ENCODE results near the gene CDK11A. TPM values are rescaled to one million over a fixed set of nuclear protein-coding genes. Genes with fewer than 3 reads are reported as not detected.
"Not testable (repeated sequence)": the region's sequence is repeated elsewhere in the genome, so short reads cannot be mapped to it uniquely, and the experiment has no call there.

Gene CDK11A
- polyA plus RNA-seq (2013), result 32.6 and 35.0 TPM in 2 replicates

DNA sequence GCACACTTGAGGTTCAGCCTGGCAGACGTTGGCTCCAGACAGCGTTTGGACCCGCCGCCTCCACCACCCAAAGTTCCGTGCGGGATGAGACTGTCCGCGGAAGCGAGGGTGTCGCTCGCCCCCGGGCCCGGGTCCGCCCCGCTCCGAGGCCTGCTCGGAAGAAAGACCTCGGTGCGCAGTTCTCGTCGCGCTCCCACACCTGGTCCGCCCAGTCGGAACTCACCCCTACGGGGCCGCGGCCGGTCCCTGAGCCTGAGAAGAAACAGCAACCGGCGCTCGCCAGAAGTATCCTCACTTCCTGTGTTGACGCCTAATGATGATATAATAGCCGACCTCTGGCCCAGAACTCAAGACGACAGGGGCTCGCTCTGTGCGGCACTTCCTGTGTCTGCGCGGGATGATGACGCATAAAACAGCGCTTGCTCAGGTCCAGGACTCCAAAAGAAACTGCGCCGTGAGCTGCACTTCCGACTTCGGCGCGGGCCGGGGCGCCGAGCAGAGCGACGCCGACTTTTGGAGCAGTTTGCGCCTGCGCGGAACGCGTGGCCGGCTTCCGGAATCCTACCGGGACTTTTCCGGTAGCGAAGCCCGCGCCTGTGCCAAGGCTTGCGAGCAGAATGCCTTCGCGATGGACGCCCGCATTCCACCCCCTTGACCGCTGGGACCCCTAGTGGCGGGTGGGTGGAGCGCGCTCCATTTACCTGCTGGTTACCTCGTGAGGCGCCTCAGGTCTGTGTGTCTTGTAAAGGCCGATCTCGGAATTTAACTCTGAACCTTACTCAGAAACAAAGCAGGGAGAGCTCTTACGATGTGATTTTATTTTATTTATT is at the start of gene CDK11A:
CDK11A (minus strand) TSS at position 323 of the 830 bp plus-strand sequence. CDS start 1,539 bp downstream, outside the sequence.
- Histone ChIP-seq H3K4ac (ENCODE audit: low read depth, low read length) (peak within 1 kb of the TSS; percentile 52), H3K9ac (ENCODE audit: low read length) (peak within 1 kb of the TSS; percentile 38), H4K8ac (ENCODE audit: low read depth, low read length) (peak within 1 kb of the TSS; percentile 86), H3K14ac (ENCODE audit: low read length) (peak within 1 kb of the TSS; percentile 53), H4K91ac (ENCODE audit: low read depth, low read length) (peak within 1 kb of the TSS; percentile 39), H3K18ac (ENCODE audit: low read length) (peak within 1 kb of the TSS; percentile 46), H3K27ac (ENCODE audit: low read depth, low read length) (peak within 1 kb of the TSS; percentile 78), H3K4me3 (ENCODE audit: low read depth, low read length) (peak within 1 kb of the TSS; percentile 77), H2BK120ac (ENCODE audit: insufficient read depth, low read length, poor library complexity) (peak within 1 kb of the TSS; percentile 66), H3K4me2 (ENCODE audit: low read length) (peak within 1 kb of the TSS; percentile 65), H2BK5ac (ENCODE audit: low read depth, low read length, poor library complexity) (peak within 1 kb of the TSS; percentile 68), H4K12ac (ENCODE audit: low read depth, low read length) (peak within 1 kb of the TSS; percentile 69), H3K36me3 (ENCODE audit: control insufficient read depth in 1 of 2, insufficient read depth in 2 of 2, low read length in 2 of 2) (peaks cover 18 to 24% of the 10 kb centered on the region in 2 experiments), H2AFZ (ENCODE audit: insufficient read depth, low read length, poor library complexity) (peak within 1 kb of the TSS; percentile 50)
- not testable (repeated sequence) for H3K27me3 ChIP-seq (ENCODE audit: insufficient read depth, low read length); H3K79me1 ChIP-seq (ENCODE audit: low read length); H3K23ac ChIP-seq (ENCODE audit: low read length); H3K79me2 ChIP-seq (ENCODE audit: control insufficient read depth, insufficient read depth, low read length, poor library complexity); H2BK12ac ChIP-seq (ENCODE audit: low read length); H3K9me3 ChIP-seq (ENCODE audit: insufficient read depth, low read depth, low read length); H2AK5ac ChIP-seq (ENCODE audit: low read length); H3K4me1 ChIP-seq (ENCODE audit: control insufficient read depth in 1 of 2, insufficient read depth in 2 of 2, low read length in 2 of 2)
- WGBS (ENCODE audit: extremely low coverage, insufficient coverage, insufficient read length), result no CpG with 5 or more reads among the region's 78 CpGs
- DNase-seq, result peak; percentile 100

DNA sequence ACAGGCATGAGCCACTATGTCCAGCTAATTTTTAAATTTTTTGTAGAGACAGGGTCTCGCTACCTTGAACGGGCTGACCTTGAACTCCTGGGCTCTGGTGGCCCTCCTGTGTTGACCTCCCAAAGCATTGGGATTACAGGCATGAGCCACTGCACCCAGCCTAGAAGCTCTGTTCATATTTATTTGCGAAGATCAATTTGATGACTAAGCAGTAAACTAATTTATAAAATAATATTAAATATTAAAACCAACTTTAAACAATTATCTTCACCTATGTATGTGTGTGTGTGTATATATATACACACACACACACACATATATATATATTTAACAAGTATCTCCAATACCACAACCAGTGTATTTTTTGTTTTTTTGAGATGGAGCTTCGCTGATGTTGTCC is 49.7 kb upstream of the CDK11A start:
- peaks cover 11 to 13% of the 10 kb centered on the region in 2 experiments for H3K36me3 ChIP-seq (ENCODE audit: control insufficient read depth in 1 of 2, insufficient read depth in 2 of 2, low read length in 2 of 2)
- H2AK5ac ChIP-seq (ENCODE audit: low read length), result no peak overlapping the region
- H3K79me2 ChIP-seq (ENCODE audit: control insufficient read depth, insufficient read depth, low read length, poor library complexity), result peaks cover 20% of the 10 kb centered on the region
- peaks cover 2% of the 10 kb centered on the region for H3K9me3 ChIP-seq (ENCODE audit: insufficient read depth, low read depth, low read length)
- H3K9ac ChIP-seq (ENCODE audit: low read length), result no peak overlapping the region
- no peak overlapping the region for H4K8ac ChIP-seq (ENCODE audit: low read depth, low read length)
- H2BK120ac ChIP-seq (ENCODE audit: insufficient read depth, low read length, poor library complexity), result no peak overlapping the region
- no peaks in the 10 kb centered on the region for H3K27me3 ChIP-seq (ENCODE audit: insufficient read depth, low read length)
- peak overlapping the region; percentile 80 for H3K4ac ChIP-seq (ENCODE audit: low read depth, low read length)
- no peak overlapping the region for H4K12ac ChIP-seq (ENCODE audit: low read depth, low read length)
- H3K4me3 ChIP-seq (ENCODE audit: low read depth, low read length), result no peak overlapping the region
- H3K14ac ChIP-seq (ENCODE audit: low read length), result no peak overlapping the region
- no peak overlapping the region for H3K23ac ChIP-seq (ENCODE audit: low read length)
- H2BK5ac ChIP-seq (ENCODE audit: low read depth, low read length, poor library complexity), result no peak overlapping the region
- WGBS (ENCODE audit: extremely low coverage, insufficient coverage, insufficient read length), result no CpG with 5 or more reads among the region's 4 CpGs
- no peak overlapping the region for H3K4me2 ChIP-seq (ENCODE audit: low read length)
- H3K79me1 ChIP-seq (ENCODE audit: low read length), result peaks cover 9% of the 10 kb centered on the region
- no peak overlapping the region for H2BK12ac ChIP-seq (ENCODE audit: low read length)
- H4K91ac ChIP-seq (ENCODE audit: low read depth, low read length), result no peak overlapping the region
- no peak overlapping the region for H3K27ac ChIP-seq (ENCODE audit: low read depth, low read length)
- H2AFZ ChIP-seq (ENCODE audit: insufficient read depth, low read length, poor library complexity), result no peak overlapping the region
- peaks cover 4 to 12% of the 10 kb centered on the region in 2 experiments for H3K4me1 ChIP-seq (ENCODE audit: control insufficient read depth in 1 of 2, insufficient read depth in 2 of 2, low read length in 2 of 2)
- no peak for DNase-seq
- no peak overlapping the region for H3K18ac ChIP-seq (ENCODE audit: low read length)

- no CpG with 5 or more reads among the region's 3 CpGs for WGBS (ENCODE audit: extremely low coverage, insufficient coverage, insufficient read length)
- Histone ChIP-seq H3K14ac (ENCODE audit: low read length) (no peak overlapping the region), H2BK12ac (ENCODE audit: low read length) (no peak overlapping the region), H3K9ac (ENCODE audit: low read length) (no peak overlapping the region), H4K8ac (ENCODE audit: low read depth, low read length) (no peak overlapping the region), H2BK5ac (ENCODE audit: low read depth, low read length, poor library complexity) (no peak overlapping the region), H2BK120ac (ENCODE audit: insufficient read depth, low read length, poor library complexity) (no peak overlapping the region), H3K23ac (ENCODE audit: low read length) (no peak overlapping the region), H3K4me1 (ENCODE audit: control insufficient read depth in 1 of 2, insufficient read depth in 2 of 2, low read length in 2 of 2) (peaks cover 4 to 7% of the 10 kb centered on the region in 2 experiments), H3K36me3 (ENCODE audit: control insufficient read depth in 1 of 2, insufficient read depth in 2 of 2, low read length in 2 of 2) (peaks cover 13 to 19% of the 10 kb centered on the region in 2 experiments), H3K9me3 (ENCODE audit: insufficient read depth, low read depth, low read length) (peaks cover 2% of the 10 kb centered on the region), H2AFZ (ENCODE audit: insufficient read depth, low read length, poor library complexity) (no peak overlapping the region), H3K4ac (ENCODE audit: low read depth, low read length) (peak overlapping the region; percentile 65), H3K27ac (ENCODE audit: low read depth, low read length) (no peak overlapping the region), H3K79me2 (ENCODE audit: control insufficient read depth, insufficient read depth, low read length, poor library complexity) (peaks cover 12% of the 10 kb centered on the region), H2AK5ac (ENCODE audit: low read length) (no peak overlapping the region), H3K18ac (ENCODE audit: low read length) (no peak overlapping the region), H4K12ac (ENCODE audit: low read depth, low read length) (no peak overlapping the region), H3K79me1 (ENCODE audit: low read length) (no peaks in the 10 kb centered on the region), H4K91ac (ENCODE audit: low read depth, low read length) (no peak overlapping the region), H3K4me3 (ENCODE audit: low read depth, low read length) (no peak overlapping the region), H3K4me2 (ENCODE audit: low read length) (no peak overlapping the region), H3K27me3 (ENCODE audit: insufficient read depth, low read length) (no peaks in the 10 kb centered on the region)
- no peak for DNase-seq
Measured at GRCh38 chr1:1771096-1771495, 46.9 kb upstream of the CDK11A start.

GRCh38 chr1:1770102-1770501 is 45.9 kb upstream of the CDK11A start:
- no peak for DNase-seq
- H3K4ac ChIP-seq (ENCODE audit: low read depth, low read length), result no peak overlapping the region
- H2BK5ac ChIP-seq (ENCODE audit: low read depth, low read length, poor library complexity), result no peak overlapping the region
- no peak overlapping the region for H2AFZ ChIP-seq (ENCODE audit: insufficient read depth, low read length, poor library complexity)
- peaks cover 8% of the 10 kb centered on the region for H3K79me2 ChIP-seq (ENCODE audit: control insufficient read depth, insufficient read depth, low read length, poor library complexity)
- no peaks in the 10 kb centered on the region for H3K4me1 ChIP-seq (ENCODE audit: control insufficient read depth in 1 of 2, insufficient read depth in 2 of 2, low read length in 2 of 2)
- no peaks in the 10 kb centered on the region for H3K79me1 ChIP-seq (ENCODE audit: low read length)
- no peak overlapping the region for H3K14ac ChIP-seq (ENCODE audit: low read length)
- no peak overlapping the region for H2AK5ac ChIP-seq (ENCODE audit: low read length)
- H3K9ac ChIP-seq (ENCODE audit: low read length), result no peak overlapping the region
- no peak overlapping the region for H3K27ac ChIP-seq (ENCODE audit: low read depth, low read length)
- H3K27me3 ChIP-seq (ENCODE audit: insufficient read depth, low read length), result no peaks in the 10 kb centered on the region
- no peak overlapping the region for H3K18ac ChIP-seq (ENCODE audit: low read length)
- H3K9me3 ChIP-seq (ENCODE audit: insufficient read depth, low read depth, low read length), result peaks cover 2% of the 10 kb centered on the region
- no peak overlapping the region for H3K4me3 ChIP-seq (ENCODE audit: low read depth, low read length)
- no CpG with 5 or more reads among the region's 3 CpGs for WGBS (ENCODE audit: extremely low coverage, insufficient coverage, insufficient read length)
- no peak overlapping the region for H4K12ac ChIP-seq (ENCODE audit: low read depth, low read length)
- no peak overlapping the region for H4K8ac ChIP-seq (ENCODE audit: low read depth, low read length)
- no peak overlapping the region for H2BK120ac ChIP-seq (ENCODE audit: insufficient read depth, low read length, poor library complexity)
- no peak overlapping the region for H2BK12ac ChIP-seq (ENCODE audit: low read length)
- no peak overlapping the region for H4K91ac ChIP-seq (ENCODE audit: low read depth, low read length)
- H3K23ac ChIP-seq (ENCODE audit: low read length), result no peak overlapping the region
- H3K36me3 ChIP-seq (ENCODE audit: control insufficient read depth in 1 of 2, insufficient read depth in 2 of 2, low read length in 2 of 2), result peaks cover 14 to 20% of the 10 kb centered on the region in 2 experiments
- H3K4me2 ChIP-seq (ENCODE audit: low read length), result no peak overlapping the region
